Mesothelial cell of epicardium (in vitro differentiated cells): ENCODE measurements around the gene ANKFN1. TPM values are rescaled to one million over a fixed set of nuclear protein-coding genes. Genes with fewer than 3 reads are reported as not detected.

Experiments used
- DNase-seq, 2 experiments: peaks; one replicate each; pipeline ENCODE4 v3.0.0; 2021; ENCODE audit warnings: low spot score in 2 of 2; ENCODE audit not compliant: unreplicated experiment in 2 of 2
- H3K27ac Mint-ChIP-seq: 2 replicates; pipeline ENCODE4 v1.8.0; 2021; ENCODE audit warnings: mixed read lengths
- H3K27me3 Mint-ChIP-seq: 2 replicates; pipeline ENCODE4 v1.8.0; 2021; ENCODE audit warnings: low read depth, mixed read lengths
- H3K36me3 Mint-ChIP-seq: 2 replicates; pipeline ENCODE4 v1.8.0; 2021; ENCODE audit warnings: mixed read lengths
- H3K4me1 Mint-ChIP-seq: 2 replicates; pipeline ENCODE4 v1.8.0; 2021; ENCODE audit warnings: mixed read lengths
- H3K4me3 Mint-ChIP-seq: 2 replicates; pipeline ENCODE4 v1.8.0; 2021; ENCODE audit warnings: mild to moderate bottlenecking, moderate library complexity, mixed read lengths
- H3K9me3 Mint-ChIP-seq: 2 replicates; pipeline ENCODE4 v1.8.0; 2021; ENCODE audit warnings: mixed read lengths
- CTCF ChIP-seq: fragments of 200-600 bp; sonication (generic); IDR thresholded peaks from one replicate; pipeline ENCODE4 v1.5.0; 2021; ENCODE audit warnings: antibody characterized with exemption; ENCODE audit not compliant: unreplicated experiment
- total RNA-seq: library from RNA; stranded (reverse); gene quantifications from 3 replicates; pipeline ENCODE4 v1.2.1, GENCODE V29; 2021

Gene ANKFN1
- total RNA-seq, 1 donor from 2014 or later, result 0.34 TPM

- H3K4me3 Mint-ChIP-seq, result no peak overlapping the region
- TF ChIP-seq CTCF, result no peak
- DNase-seq, result no peak
- no peaks in the 10 kb centered on the region for H3K4me1 Mint-ChIP-seq
- no peak overlapping the region for H3K27ac Mint-ChIP-seq
- no peaks in the 10 kb centered on the region for H3K9me3 Mint-ChIP-seq
- no peaks in the 10 kb centered on the region for H3K36me3 Mint-ChIP-seq
- peaks cover 65% of the 10 kb centered on the region for H3K27me3 Mint-ChIP-seq
These were observed 4.9 kb upstream of the ANKFN1 start for GRCh38 chr17:56148333-56148732.

GRCh38 chr17:56149266-56150036, 3.8 kb upstream of the ANKFN1 start:
- Mint-ChIP-seq H3K36me3 (no peaks in the 10 kb centered on the region), H3K27me3 (peaks cover 68% of the 10 kb centered on the region), H3K4me3 (no peak overlapping the region), H3K27ac (no peak overlapping the region), H3K4me1 (peaks cover 4% of the 10 kb centered on the region), H3K9me3 (no peaks in the 10 kb centered on the region)
- no peak for TF ChIP-seq CTCF
- no peak for DNase-seq

GRCh38 chr17:56150649-56151048, 2.6 kb upstream of the ANKFN1 start:
- no peak for TF ChIP-seq CTCF
- no peak for DNase-seq
- H3K9me3 Mint-ChIP-seq, result no peaks in the 10 kb centered on the region
- peaks cover 70% of the 10 kb centered on the region for H3K27me3 Mint-ChIP-seq
- peaks cover 4% of the 10 kb centered on the region for H3K4me1 Mint-ChIP-seq
- no peak overlapping the region for H3K27ac Mint-ChIP-seq
- H3K4me3 Mint-ChIP-seq, result no peak overlapping the region
- H3K36me3 Mint-ChIP-seq, result no peaks in the 10 kb centered on the region

GRCh38 chr17:56157845-56158244, 4.6 kb downstream of the ANKFN1 start:
- no peak overlapping the region for H3K27ac Mint-ChIP-seq
- peaks cover 30% of the 10 kb centered on the region for H3K4me1 Mint-ChIP-seq
- H3K27me3 Mint-ChIP-seq, result peaks cover 53% of the 10 kb centered on the region
- DNase-seq, result no peak
- H3K36me3 Mint-ChIP-seq, result no peaks in the 10 kb centered on the region
- no peaks in the 10 kb centered on the region for H3K9me3 Mint-ChIP-seq
- no peak overlapping the region for H3K4me3 Mint-ChIP-seq
- no peak for TF ChIP-seq CTCF

- Mint-ChIP-seq H3K4me3 (no peak overlapping the region), H3K27me3 (peaks cover 50% of the 10 kb centered on the region), H3K4me1 (peaks cover 35% of the 10 kb centered on the region), H3K36me3 (no peaks in the 10 kb centered on the region), H3K9me3 (no peaks in the 10 kb centered on the region), H3K27ac (no peak overlapping the region)
- DNase-seq, result no peak
- no peak for TF ChIP-seq CTCF
These were observed 5.1 kb downstream of the ANKFN1 start for GRCh38 chr17:56158344-56158743.
